CD4-positive, alpha-beta T cell treated with Interleukin-17A for 4 hours (primary cell): ENCODE data around the gene EWSR1.
"Not testable (repeated sequence)": the region's sequence is repeated elsewhere in the genome, so short reads cannot be mapped to it uniquely, and the experiment has no call there.

Source experiments
- DNase-seq: peaks from one replicate; pipeline ENCODE4 v3.0.0-alpha.2; 2020; ENCODE audit warnings: mixed read lengths

The EWSR1 gene

GRCh38 chr22:29247891-29248290 lies 20.2 kb upstream of the EWSR1 start:
- not testable (repeated sequence) for DNase-seq

DNA sequence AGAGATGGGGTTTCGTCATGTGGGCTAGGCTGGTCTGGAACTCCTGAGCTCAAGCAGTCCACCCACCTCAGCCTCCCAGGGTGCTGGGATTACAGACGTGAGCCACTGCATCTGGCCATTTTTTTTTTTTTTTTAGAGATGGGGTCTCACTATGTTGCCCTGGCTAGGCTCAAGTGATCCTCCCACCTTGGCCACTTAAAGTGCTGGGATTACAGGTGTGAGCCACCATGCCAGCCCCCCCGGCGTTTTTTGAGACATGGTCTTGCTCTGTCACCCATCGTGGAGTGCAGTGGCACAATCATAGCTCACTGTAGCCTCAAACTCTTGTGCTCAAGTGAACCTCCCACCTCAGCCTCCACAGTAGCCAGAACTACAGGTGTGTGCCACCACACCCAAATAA lies 16.8 kb upstream of the EWSR1 start:
- no peak for DNase-seq

- no peak for DNase-seq
Measured at GRCh38 chr22:29251981-29252911, 15.8 kb upstream of the EWSR1 start.

DNA sequence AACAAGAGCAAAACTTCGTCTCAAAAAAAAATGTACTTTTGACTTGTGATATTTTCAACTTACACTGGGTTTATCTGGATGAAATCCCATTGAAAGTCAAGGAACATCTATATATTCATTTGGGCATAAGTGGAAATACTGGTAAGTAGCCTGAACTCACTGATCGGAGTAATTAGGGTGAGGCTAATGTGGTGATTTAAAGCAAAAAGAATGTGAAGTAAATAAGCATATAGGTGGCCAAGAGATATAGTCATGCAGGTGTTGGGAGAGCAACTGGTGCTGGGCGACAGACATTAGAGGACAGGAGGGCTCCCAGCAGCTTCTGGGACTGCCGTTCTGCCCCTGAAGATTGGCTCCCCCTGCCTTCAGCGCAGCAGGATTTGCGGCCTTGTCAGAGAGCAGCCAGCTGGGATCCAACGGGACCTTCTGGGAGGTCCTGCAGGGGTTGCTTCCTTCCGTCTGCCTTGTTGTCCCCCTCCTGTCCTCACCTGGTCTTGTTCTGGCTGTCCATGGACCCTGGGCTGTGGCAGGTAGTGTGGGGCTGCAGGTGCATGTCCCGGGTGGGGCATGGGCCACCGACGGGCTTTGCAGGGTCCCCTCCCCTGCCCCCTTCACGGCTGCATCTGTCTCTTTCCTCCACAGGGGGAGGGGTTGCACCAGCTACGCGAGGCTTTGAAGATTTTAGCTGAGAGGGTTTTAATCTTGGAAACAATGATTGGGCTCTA lies 14.3 kb upstream of the EWSR1 start:
- no peak for DNase-seq

- no peak for DNase-seq
Measured at GRCh38 chr22:29254286-29254660, 13.8 kb upstream of the EWSR1 start.

DNA sequence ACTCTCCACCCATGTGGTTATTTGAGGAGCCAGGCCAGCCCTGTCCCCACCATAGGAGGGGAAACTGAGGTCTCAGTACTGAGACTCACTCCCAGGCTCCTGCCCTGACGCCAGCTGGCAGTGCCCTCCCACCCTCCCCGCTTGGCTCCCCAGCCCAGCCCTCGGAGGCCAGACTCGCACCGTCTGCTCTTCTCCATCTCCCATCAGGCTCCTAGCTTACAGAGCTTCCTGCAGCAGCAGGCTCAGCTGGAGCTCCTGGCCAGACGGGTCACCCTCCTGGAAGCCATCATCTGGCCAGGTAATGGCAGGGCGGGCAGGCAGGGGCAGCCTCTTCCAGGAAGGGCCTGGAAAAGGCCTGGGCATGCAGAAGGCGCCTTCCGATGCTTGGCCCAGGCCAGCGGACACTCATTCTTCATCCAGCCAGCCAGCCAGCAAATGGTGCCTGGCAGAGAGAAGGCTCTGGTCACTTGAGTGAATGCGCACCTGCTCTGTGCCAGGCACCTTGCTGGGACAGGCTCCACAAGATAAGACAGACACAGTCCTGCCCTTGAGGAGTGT lies 12.9 kb upstream of the EWSR1 start:
- no peak for DNase-seq

DNA sequence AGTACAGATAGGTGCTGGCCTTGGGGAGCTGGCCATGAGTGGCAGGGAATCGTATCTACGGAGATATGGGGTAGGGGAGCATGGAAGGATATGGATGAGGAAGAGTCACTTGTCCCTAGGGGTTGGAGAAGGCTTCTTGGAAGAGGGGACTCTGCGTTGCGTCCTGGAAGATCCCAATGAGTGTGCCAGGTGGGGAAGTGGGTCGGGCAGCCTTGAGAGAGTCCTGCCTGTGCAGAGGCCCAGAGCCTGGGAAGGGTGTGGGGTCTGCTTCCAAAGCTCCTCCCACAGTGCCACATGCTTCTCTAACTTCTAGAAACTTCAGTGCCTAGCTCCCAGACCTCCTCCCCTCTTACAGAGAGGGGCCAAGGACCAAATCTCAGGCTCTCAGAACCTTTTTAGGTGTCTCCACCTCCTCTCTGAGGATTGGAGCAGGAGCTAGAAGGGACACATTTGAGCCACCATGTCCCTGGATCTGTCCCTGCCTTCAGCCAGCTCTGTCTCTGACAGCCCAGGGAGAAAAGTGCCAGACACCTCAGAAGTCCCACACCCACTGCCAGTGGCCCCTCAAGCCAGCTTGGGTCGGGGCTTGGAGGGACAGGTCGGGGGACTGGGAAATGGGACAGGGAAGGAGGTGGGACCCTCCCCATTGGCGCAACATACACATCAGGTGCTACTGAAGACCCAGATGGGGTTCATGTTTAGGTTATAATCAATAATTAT lies 11.3 kb upstream of the EWSR1 start:
- no peak for DNase-seq

DNA sequence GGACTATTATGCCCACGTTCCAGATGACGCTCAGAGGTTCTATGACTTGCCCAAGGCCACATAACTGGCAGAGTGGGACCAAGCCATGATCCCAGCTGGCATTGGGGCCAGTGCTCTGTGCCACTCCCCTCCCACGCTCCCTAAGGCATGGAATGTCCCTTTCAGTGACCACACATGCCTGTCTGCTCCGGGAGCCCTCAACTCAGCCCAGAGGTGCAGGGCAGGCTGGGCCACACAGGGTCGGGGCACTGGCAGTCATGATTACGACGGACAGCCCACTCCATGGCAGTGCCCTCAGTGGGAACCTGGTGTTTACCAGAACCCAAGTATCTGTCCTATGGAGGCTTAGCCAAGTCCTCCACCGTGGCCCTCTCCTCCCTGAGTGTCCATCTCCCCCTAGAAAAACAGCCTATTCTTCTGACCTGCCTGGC lies 10.3 kb upstream of the EWSR1 start:
- no peak for DNase-seq

- DNase-seq: no peak
Measured at GRCh38 chr22:29258407-29259252, 9.4 kb upstream of the EWSR1 start.

DNA sequence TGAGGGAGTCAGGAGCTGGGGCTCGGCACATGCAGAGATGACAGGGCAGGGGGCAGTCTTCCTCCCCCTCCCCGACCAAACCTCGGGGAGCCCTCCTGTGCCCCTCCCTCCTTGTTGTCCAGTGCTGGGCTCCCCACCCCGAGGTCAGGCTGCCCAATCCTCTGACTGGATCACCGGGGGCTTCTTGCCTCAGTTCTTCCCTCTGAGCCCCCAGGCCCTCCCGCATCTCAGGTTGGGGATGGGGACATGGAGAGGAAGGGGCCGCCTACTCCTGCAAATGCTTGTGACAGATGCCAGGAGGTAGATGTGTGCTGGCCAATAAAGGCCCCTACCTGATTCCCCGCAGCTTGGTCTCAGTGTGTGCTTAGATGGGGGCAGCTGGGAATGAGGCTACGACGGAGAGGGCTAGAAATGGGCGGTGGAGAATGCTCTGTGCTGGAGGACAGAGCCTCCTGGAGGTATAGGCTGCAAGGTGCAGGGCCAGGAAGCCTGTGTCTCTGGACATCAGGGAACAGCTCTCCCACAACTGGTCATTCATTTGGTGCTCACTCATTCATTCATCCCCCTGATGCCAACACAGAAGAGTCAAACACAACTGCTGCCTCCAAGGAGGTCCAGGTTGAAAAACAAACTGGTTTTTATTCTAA lies 8.7 kb upstream of the EWSR1 start:
- DNase-seq: no peak

DNA sequence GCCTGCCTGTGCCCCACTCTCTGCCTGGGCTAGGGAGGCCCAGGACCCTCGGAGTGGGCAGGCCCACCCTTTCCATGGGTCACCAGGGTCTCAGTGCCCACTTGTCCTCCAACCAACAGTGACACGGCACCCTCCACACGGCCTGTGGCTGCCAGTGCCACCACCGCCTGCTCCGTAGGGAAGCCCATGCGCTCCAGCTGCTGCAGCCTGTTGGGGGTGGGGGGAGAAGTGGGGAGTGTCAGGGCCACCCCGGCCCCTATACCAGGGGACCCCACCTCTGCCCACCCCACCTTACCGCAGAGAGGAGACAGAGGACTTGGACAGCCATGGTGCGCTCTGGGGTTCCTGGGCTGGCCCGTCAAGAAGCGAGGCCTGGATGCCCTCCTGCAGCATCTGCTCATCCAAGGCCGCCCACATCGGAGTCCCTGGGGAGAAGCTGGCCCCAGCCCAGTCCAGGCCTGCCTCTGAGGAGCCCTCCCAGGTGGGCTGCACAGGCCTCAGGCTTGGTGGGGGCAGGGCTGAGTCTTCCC lies 8.0 kb upstream of the EWSR1 start:
- DNase-seq: no peak

DNA sequence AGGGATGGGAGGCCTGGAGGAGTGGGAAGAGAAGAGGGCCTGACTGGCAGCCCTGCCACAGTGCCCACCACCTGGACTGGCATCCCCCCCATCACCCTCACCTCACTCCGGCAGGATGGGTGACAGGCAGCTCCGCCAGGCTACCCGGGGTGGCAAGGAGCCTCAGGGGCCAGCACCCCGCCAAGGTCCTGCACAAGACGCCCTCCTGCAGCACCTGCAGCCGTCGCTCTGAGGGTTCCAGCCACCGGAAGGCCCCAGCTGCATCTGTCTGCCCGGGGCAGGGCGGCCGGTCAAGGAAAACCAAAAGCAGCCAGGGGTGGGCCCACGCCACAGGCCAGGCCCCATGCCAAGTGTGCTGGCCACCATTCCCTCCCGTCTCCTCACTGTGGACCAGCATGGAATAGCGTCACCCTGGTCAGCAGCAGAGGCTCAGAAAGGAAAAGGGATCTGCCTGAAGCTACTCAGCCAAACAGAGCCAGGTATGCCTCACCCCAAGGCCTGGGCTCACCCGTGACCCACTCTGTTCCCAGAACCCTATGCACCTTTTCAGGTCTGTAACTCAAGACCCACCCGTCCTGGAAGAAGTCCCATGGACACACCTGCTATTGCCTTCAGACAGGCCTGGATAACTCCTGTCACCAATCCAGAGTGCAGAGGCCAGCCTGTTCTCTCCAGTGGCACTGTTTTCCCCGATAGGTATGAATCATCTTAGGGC lies 7.3 kb upstream of the EWSR1 start:
- DNase-seq: no peak

DNA sequence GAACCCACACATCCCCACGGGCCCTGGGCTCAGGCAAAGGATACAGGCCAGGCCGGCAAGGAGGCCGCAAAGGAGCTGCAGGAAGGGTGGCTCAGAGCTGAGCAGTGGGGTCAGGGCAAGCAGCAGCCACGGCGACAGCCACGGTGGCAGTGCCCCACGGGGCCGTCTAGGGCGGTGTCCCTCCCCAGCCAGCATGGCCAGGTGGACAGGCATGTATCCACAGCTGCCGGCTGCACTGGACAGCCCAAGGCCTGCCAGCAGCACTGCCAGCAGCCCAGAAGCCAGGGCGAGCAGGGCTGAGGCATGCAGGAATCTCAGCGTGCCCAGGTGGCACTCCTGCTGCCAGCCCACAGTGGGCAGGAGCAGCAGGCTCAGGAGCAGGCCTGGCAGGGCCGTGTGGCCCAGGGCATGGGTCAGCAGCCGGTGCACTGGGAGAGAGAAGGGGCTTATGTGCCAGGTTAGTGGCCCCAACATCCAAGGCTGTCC lies 4.2 kb upstream of the EWSR1 start:
- DNase-seq: no peak

- DNase-seq: no peak
Measured at GRCh38 chr22:29265305-29265704, 2.8 kb upstream of the EWSR1 start.

- DNase-seq: no peak
Measured at GRCh38 chr22:29265929-29266328, 2.1 kb upstream of the EWSR1 start.

DNA sequence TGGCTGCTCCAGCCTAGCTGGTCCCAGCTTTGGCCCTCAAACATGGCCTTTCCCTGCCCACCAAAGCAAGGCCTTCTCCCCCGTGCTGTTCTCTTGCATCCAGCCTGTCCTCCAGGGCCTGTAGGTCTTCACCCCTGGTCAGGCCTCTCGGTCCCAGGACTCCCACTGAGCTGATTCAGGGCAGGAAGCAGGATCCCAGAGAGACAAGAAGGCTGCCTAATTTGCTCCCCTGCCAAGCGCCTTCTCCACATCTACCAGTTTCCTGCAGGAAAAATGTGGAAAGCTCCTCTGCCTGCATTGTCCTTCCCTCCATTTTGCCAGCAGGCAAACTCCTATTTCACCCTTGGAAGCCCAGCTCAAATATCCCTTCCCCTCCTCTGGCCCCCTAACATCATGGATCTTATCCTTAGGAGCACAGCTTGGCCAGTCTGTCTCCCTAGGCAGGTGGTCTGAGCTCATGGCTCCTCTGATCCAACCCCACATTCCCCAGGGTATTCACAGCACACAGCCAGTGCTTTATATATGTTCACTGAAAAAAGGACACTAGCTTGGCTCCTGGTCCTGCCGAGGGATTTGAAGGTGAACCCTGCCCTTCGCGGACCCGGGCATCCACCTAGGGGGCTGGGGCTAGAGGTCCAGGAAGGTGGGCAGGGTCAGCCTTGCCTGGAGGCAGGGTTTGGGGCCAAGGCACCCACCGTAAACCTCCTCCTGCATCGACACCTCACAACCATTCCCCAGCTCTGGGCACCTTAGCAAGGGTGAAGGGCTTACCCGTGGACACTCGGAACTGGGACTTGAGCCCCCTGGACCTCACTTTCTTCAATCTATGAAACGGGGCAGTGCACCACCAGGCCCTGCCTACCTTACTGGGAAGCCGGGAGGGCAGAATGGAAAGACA lies 1.3 kb upstream of the EWSR1 start:
- no peak for DNase-seq

- DNase-seq: no peak
Measured at GRCh38 chr22:29267462-29267857, 608 bp upstream of the EWSR1 start.

DNA sequence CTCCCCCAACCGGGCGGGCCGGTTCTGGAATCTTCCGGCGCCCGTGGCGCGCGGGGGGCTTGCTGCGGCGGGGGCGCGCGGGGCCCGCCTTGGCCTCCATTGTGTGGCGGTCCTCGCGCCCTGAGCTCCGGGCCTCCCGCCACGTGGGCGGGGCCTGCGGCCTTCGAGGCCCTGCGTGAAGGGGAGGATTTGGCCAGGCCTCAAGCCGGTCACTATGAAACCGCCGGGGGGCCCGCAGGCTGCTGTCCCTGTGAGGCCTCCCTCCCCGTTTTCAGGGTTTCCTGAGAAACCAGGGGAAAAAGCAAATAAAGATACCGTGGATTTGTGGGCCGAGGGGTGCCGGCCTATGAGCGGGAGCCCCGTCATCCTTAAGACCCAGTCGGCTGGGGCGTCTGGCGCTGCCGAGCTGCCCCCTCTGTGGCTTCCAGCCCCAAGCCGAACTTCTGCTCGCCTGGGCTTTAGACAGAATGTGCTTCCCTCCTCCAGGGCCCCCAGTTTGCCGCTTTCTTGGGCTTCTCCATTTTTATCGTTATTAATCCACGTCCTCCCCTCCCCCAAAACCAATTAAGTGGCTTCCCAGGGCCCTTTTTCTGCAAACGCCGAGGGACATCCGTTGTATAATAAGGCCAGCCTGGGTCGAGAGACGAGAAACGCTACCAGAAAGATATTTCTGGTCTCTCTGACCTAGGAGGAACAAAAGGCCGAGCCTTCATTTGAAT lies 602 bp downstream of the EWSR1 start:
- DNase-seq: peak; percentile 38

DNA sequence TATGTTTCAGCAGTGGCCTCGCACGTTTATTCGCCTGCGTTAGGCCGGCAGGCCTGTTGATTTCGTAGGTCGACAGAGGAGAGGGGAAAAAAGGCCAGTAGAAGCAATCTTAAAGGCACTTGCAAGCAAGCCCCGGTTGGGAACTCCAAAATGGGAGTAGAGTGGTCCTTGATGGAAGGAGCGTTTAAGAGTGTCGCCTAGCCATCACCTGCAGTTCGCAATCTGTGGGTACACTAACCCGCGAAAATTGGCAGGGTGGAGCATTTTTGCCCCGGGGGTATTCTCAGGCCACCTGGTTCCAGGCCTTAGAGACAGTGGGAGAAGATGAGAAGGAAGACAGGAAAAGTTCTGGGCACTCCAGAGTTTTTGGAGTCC lies 1.1 kb downstream of the EWSR1 start:
- no peak for DNase-seq
